ENCODE measurements around the gene SLC35B1. TPM values are rescaled to one million over a fixed set of nuclear protein-coding genes. Genes with fewer than 3 reads are reported as not detected.

Gene SLC35B1
- total RNA-seq, 1 experiment from 2014 or later, result 55.9 TPM

GRCh38 chr17:49741009-49741691 lies 33.4 kb upstream of the SLC35B1 start (continued):
- TF ChIP-seq ZNF512 (CRISPR knock-in tag; IDR thresholded peaks at IDR 0.05; ENCODE audit: borderline replicate concordance) (no peak), ZNF121 (CRISPR knock-in tag; IDR thresholded peaks at IDR 0.05) (no peak), KAT7 (CRISPR knock-in tag; IDR thresholded peaks at IDR 0.05; ENCODE audit: borderline replicate concordance) (no peak), ZSCAN18 (CRISPR knock-in tag; IDR thresholded peaks at IDR 0.05) (no peak), NFE2L1 (CRISPR knock-in tag; IDR thresholded peaks at IDR 0.05) (no peak), PRRX2 (CRISPR knock-in tag; IDR thresholded peaks at IDR 0.05) (no peak)

GRCh38 chr17:49739641-49740271 lies 32.0 kb upstream of the SLC35B1 start:
- H3K4me1 Mint-ChIP-seq, result no peaks in the 10 kb centered on the region
- ChIA-PET POLR2A (interaction anchor here (0.9 kb wide), 1 partner anchor 127 kb away, joined by 6 read pairs; no protein-coding TSS in a partner anchor), CTCF (interaction anchor here (0.7 kb wide), 1 partner anchor 183 kb away, joined by 3 read pairs; no protein-coding TSS in a partner anchor)
- H3K27me3 Mint-ChIP-seq (ENCODE audit: low read depth), result no peaks in the 10 kb centered on the region
- no peaks in the 10 kb centered on the region for H3K9me3 Mint-ChIP-seq
- H3K4me3 Mint-ChIP-seq, result no peak overlapping the region
- H3K36me3 Mint-ChIP-seq, result peaks cover 5% of the 10 kb centered on the region; the same call in 1 of the 2 replicates
- DNase-seq (ENCODE audit: low spot score) (no peak), ATAC-seq (no peak)
- peak overlapping the region; percentile 4; the same call in 1 of the 2 replicates for H3K27ac Mint-ChIP-seq
- TF ChIP-seq NFYB (CRISPR knock-in tag; conservative IDR thresholded peaks at IDR 0.05; ENCODE audit: low read depth) (no peak), JAZF1 (CRISPR knock-in tag; IDR thresholded peaks at IDR 0.05) (no peak), ZMAT4 (CRISPR knock-in tag; IDR thresholded peaks at IDR 0.05) (no peak), NFE2L1 (CRISPR knock-in tag; IDR thresholded peaks at IDR 0.05) (no peak), NFATC4 (CRISPR knock-in tag; IDR thresholded peaks at IDR 0.05) (no peak), ZNF263 (CRISPR knock-in tag; IDR thresholded peaks at IDR 0.05; ENCODE audit: low read depth) (no peak), ZNF425 (CRISPR knock-in tag; conservative IDR thresholded peaks at IDR 0.05) (no peak), AFF4 (CRISPR knock-in tag; IDR thresholded peaks at IDR 0.05; ENCODE audit: borderline replicate concordance) (no peak), PREB (CRISPR knock-in tag; IDR thresholded peaks at IDR 0.05; ENCODE audit: borderline replicate concordance) (no peak), SMAD3 (CRISPR knock-in tag; IDR thresholded peaks at IDR 0.05; ENCODE audit: borderline replicate concordance) (no peak), STAT6 (CRISPR knock-in tag; conservative IDR thresholded peaks at IDR 0.05; ENCODE audit: low read depth) (no peak), JUN (CRISPR knock-in tag; IDR thresholded peaks at IDR 0.05) (no peak)

All from WTC11 (cell line).